GM20000 (cell line): ENCODE measurements around the gene TNFRSF19.
"Not testable (repeated sequence)": the region's sequence is repeated elsewhere in the genome, so short reads cannot be mapped to it uniquely, and the experiment has no call there.

Source experiments
- DNase-seq: peaks from one replicate; pipeline ENCODE4 v3.0.0; 2012; ENCODE audit warnings: low spot score
- CTCF ChIP-seq: IDR thresholded peaks from 2 replicates; pipeline ENCODE4 v1.5.1; 2012; ENCODE audit warnings: mild to moderate bottlenecking, control low read depth; ENCODE audit errors: extremely low read depth, missing control alignments

The TNFRSF19 gene, protein sequence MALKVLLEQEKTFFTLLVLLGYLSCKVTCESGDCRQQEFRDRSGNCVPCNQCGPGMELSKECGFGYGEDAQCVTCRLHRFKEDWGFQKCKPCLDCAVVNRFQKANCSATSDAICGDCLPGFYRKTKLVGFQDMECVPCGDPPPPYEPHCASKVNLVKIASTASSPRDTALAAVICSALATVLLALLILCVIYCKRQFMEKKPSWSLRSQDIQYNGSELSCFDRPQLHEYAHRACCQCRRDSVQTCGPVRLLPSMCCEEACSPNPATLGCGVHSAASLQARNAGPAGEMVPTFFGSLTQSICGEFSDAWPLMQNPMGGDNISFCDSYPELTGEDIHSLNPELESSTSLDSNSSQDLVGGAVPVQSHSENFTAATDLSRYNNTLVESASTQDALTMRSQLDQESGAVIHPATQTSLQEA

GRCh38 chr13:23570099-23570920 lies at the start of gene TNFRSF19:
TNFRSF19 (plus strand) TSS chr13:23570412; CDS start chr13:23590184, 19,772 bp downstream.
- no peak for TF ChIP-seq CTCF
- DNase-seq = no peak

- not testable (repeated sequence) for DNase-seq
Measured at GRCh38 chr13:23529926-23530325, 40.3 kb upstream of the TNFRSF19 start.

DNA sequence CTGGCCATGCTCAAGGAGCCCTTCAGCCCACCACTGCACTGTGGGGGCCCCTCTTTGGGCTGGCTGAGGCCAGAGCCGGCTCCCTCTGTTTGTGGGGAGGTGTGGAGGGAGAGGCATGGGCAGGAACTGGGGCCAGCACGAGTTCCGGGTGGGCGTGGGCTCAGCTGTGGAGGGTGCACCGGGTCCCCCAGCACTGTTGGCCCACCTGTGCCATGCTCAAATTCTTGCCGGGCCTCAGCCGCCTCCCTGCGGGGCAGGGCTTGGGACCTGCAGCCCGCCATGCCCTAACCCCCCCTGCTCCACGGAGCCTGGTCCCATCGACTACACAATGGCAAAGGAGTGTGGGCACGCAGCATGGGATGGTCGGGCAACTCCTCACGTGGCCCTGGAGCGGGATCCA lies 38.8 kb upstream of the TNFRSF19 start:
- no peak for TF ChIP-seq CTCF
- no peak for DNase-seq

- DNase-seq = no peak
- no peak for TF ChIP-seq CTCF
Measured at GRCh38 chr13:23534090-23534489, 36.1 kb upstream of the TNFRSF19 start.

GRCh38 chr13:23541221-23541824 lies 28.9 kb upstream of the TNFRSF19 start:
- DNase-seq = no peak
- no peak for TF ChIP-seq CTCF

- no peak for TF ChIP-seq CTCF
- DNase-seq = no peak
Measured at GRCh38 chr13:23544668-23545067, 25.5 kb upstream of the TNFRSF19 start.

DNA sequence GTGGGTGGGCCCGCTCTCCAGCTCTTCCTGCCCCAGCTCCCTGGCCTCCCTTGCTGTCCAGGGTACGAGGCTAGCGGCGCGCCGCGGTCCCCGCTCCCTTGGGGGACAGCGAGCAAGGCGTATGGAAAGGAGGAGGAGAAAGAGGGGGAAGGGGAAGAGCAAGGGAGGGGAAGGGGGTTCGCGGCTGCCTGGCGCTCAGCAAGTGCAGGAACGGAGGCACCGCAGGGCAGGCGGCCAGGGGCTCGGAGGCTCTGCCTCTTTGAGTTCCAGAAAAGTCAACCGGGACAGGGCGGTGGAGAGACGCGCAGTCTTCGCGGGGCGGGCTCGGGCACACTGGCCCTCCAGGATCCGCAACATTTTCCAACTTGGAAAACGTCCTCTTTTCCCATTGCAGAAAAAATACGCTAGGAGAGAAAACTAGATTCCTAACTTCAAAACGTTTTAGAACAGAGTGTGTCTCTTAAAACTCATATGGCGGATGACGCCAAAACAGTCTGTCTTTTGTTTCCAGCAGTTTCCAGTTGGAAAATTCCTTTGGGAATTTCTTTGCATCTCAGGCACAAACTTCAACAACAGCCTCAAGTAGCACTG lies 23.1 kb upstream of the TNFRSF19 start:
- DNase-seq = no peak
- no peak for TF ChIP-seq CTCF
